Neutrophil (primary cell): ENCODE data around the gene SLC35F6.

Experiments
- H3K27ac ChIP-seq: fragments of 200-600 bp; sonication (generic); 2 replicates; pipeline ENCODE4 v1.5.1; 2016; ENCODE audit warnings: mild to moderate bottlenecking, moderate library complexity
- H3K27me3 ChIP-seq: fragments of 200-600 bp; sonication (generic); 2 replicates; pipeline ENCODE4 v1.6.0; 2016; ENCODE audit warnings: mild to moderate bottlenecking
- H3K36me3 ChIP-seq: fragments of 200-600 bp; sonication (generic); 2 replicates; pipeline ENCODE4 v1.5.1; 2017
- H3K4me1 ChIP-seq, 2 experiments: fragments of 200-600 bp in 1 of 2; sonication (generic) in 1 of 2; 1 replicate in 1 of 2; 2 replicates in 1 of 2; pipeline versions ENCODE4 v1.5.1 to v1.6.1; 2013 to 2016; ENCODE audit warnings: low read depth in 1 of 2, low read length in 1 of 2, mild to moderate bottlenecking in 1 of 2, moderate library complexity in 1 of 2; ENCODE audit not compliant: control insufficient read depth in 1 of 2, insufficient read depth in 1 of 2
- H3K4me3 ChIP-seq, 2 experiments: fragments of 200-600 bp in 1 of 2; sonication (generic) in 1 of 2; 1 replicate in 1 of 2; 2 replicates in 1 of 2; pipeline ENCODE4 v1.5.1; 2013 to 2016; ENCODE audit warnings: low read depth in 1 of 2, low read length in 1 of 2, mild to moderate bottlenecking in 1 of 2, moderate library complexity in 1 of 2
- H3K9me3 ChIP-seq: fragments of 200-600 bp; sonication (generic); 2 replicates; pipeline ENCODE4 v1.5.1; 2016
- CTCF ChIP-seq: fragments of 200-600 bp; sonication (generic); IDR thresholded peaks from 2 replicates; pipeline ENCODE4 v1.5.1; 2016; ENCODE audit warnings: antibody characterized with exemption

Gene SLC35F6

GRCh38 chr2:26739514-26739913, 24.6 kb upstream of the SLC35F6 start:
- Histone ChIP-seq H3K4me3 (no peak overlapping the region), H3K4me1 (no peaks in the 10 kb centered on the region), H3K27ac (no peak overlapping the region), H3K9me3 (no peaks in the 10 kb centered on the region), H3K36me3 (no peaks in the 10 kb centered on the region), H3K27me3 (peaks cover 36% of the 10 kb centered on the region)
- no peak for TF ChIP-seq CTCF

GRCh38 chr2:26740346-26740745, 23.7 kb upstream of the SLC35F6 start:
- peaks cover 36% of the 10 kb centered on the region for H3K27me3 ChIP-seq
- no peaks in the 10 kb centered on the region for H3K36me3 ChIP-seq
- no peak overlapping the region for H3K4me3 ChIP-seq
- no peak overlapping the region for H3K27ac ChIP-seq
- no peaks in the 10 kb centered on the region for H3K4me1 ChIP-seq
- H3K9me3 ChIP-seq, result no peaks in the 10 kb centered on the region
- no peak for TF ChIP-seq CTCF

DNA sequence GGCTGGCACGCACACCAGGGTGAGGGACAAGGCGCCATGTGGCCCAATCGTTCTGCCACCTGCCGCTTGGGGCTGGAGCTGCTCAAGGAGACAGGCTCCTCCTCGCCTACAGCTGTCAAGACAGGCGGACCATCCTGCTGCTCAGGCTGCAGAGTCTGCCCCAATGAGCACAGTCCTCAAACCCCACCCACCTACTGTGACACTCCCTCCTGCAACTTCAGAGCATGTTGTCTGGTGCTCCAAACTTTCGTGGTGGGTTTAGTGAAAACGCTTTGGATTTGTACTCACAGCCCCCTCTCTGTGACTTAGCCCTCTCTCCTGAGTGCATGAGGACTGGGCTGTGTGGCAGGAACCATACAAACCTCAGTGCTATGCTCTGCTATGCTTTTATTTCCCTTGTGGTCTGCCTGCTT, 23.2 kb upstream of the SLC35F6 start:
- H3K9me3 ChIP-seq, result no peaks in the 10 kb centered on the region
- no peak for TF ChIP-seq CTCF
- H3K4me3 ChIP-seq, result no peak overlapping the region

DNA sequence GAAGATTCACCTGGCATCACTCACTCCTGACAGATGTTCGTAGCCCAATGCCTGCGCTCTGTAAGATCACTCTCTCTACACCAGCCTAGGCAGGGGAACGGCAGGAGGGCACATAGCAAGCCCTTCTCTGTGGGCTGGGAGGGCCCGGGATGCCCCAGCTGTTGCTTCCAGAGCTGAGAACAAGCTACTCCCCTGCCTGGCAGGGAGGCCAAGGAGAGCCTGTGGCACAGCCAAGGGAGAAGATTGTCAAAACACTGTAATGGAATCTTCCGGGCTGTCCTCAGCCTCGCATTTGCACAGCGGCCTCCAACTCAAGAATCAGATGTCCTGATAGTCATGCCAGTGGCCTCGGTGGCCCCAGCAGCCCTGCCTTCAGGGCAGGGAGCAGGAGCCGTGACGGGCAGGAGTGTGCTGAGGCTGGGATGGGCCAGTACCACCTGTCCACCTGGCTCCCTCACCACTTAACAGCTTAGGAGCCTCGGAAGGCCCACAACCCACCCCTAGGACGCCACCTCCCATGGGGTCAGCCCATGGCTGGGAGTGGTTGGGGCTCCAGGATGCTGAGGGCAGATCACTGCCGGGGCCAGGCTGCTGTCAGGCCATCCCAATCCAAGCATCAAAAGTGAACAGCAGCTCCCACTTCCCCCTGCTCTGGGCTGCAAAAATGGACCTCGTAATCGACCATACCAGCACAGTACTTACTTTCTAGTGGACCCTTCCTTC, 21.9 kb upstream of the SLC35F6 start:
- peaks cover 29% of the 10 kb centered on the region for H3K27me3 ChIP-seq

More for the DNA sequence above, 23.2 kb upstream of the SLC35F6 start:
- Histone ChIP-seq H3K27ac (no peak overlapping the region), H3K4me1 (no peaks in the 10 kb centered on the region), H3K36me3 (no peaks in the 10 kb centered on the region), H3K27me3 (peaks cover 33% of the 10 kb centered on the region)

GRCh38 chr2:26743852-26744251, 20.2 kb upstream of the SLC35F6 start:
- Histone ChIP-seq H3K27ac (no peak overlapping the region), H3K27me3 (peaks cover 23% of the 10 kb centered on the region), H3K4me1 (no peaks in the 10 kb centered on the region), H3K36me3 (no peaks in the 10 kb centered on the region), H3K4me3 (no peak overlapping the region), H3K9me3 (no peaks in the 10 kb centered on the region)
- TF ChIP-seq CTCF, result no peak

More for the DNA sequence above, 21.9 kb upstream of the SLC35F6 start:
- no peak for TF ChIP-seq CTCF
- Histone ChIP-seq H3K9me3 (no peaks in the 10 kb centered on the region), H3K4me3 (no peak overlapping the region), H3K27ac (no peak overlapping the region), H3K4me1 (no peaks in the 10 kb centered on the region), H3K36me3 (no peaks in the 10 kb centered on the region)
